Measurements from ENCODE around the gene NPAS2. TPM values are rescaled to one million over a fixed set of nuclear protein-coding genes. Genes with fewer than 3 reads are reported as not detected.

The NPAS2 gene
- total RNA-seq, 1 experiment from 2014 or later: 38.3 TPM

GRCh38 chr2:100948942-100949811, 129.2 kb downstream of the NPAS2 start:
- H4K20me1 ChIP-seq (ENCODE audit: insufficient read depth): no peaks in the 10 kb centered on the region
- no peak overlapping the region for H2AFZ ChIP-seq
- intact Hi-C loops (cut with micrococcal nuclease; ENCODE audit: unreplicated experiment): no loop called here
- H3K27ac ChIP-seq: no peak overlapping the region
- H3K4me3 ChIP-seq: no peak overlapping the region
- H3F3A ChIP-seq (ENCODE audit: insufficient read depth, low read depth): peaks cover 8% of the 10 kb centered on the region; the same call in 1 of the 2 replicates
- H3K27me3 ChIP-seq (ENCODE audit: insufficient read depth, low read depth): no peaks in the 10 kb centered on the region
- no peaks in the 10 kb centered on the region for H3K9me2 ChIP-seq (ENCODE audit: insufficient read depth)
- no peaks in the 10 kb centered on the region for H3K9me3 ChIP-seq (ENCODE audit: insufficient read depth, low read depth)
- no TSS peak for BruUV-seq (replicated peaks)
- no peaks in the 10 kb centered on the region for H3K79me2 ChIP-seq (ENCODE audit: low read depth)
- no peak overlapping the region for H3K4me2 ChIP-seq
- TF ChIP-seq EZH2 (IDR thresholded peaks at IDR 0.05; ENCODE audit: low read depth): no peak
- no peak for TF ChIP-seq CTCF (conservative IDR thresholded peaks at IDR 0.05)
- no peaks in the 10 kb centered on the region for H3K4me1 ChIP-seq (replicated peaks; ENCODE audit: insufficient read depth)
- peaks cover 28% of the 10 kb centered on the region; the same call in 1 of the 2 replicates for H3K36me3 ChIP-seq (ENCODE audit: low read depth)
- CTCF ChIA-PET: interaction anchor here (0.6 kb wide), 1 partner anchor 128 kb away, joined by 22 read pairs; no protein-coding TSS in a partner anchor
- no peak for DNase-seq
- POLR2A ChIA-PET (ENCODE audit: unreplicated experiment): no interaction called here

- no peaks in the 10 kb centered on the region for H3K79me2 ChIP-seq (ENCODE audit: low read depth)
- H3K4me3 ChIP-seq: no peak overlapping the region
- intact Hi-C loops (cut with micrococcal nuclease; ENCODE audit: unreplicated experiment): no loop called here
- no peak overlapping the region for H3K4me2 ChIP-seq
- H3K9me2 ChIP-seq (ENCODE audit: insufficient read depth): no peaks in the 10 kb centered on the region
- no peaks in the 10 kb centered on the region for H4K20me1 ChIP-seq (ENCODE audit: insufficient read depth)
- POLR2A ChIA-PET (ENCODE audit: unreplicated experiment): no interaction called here
- H3K36me3 ChIP-seq (ENCODE audit: low read depth): peaks cover 15% of the 10 kb centered on the region; the same call in 1 of the 2 replicates
- H3K27me3 ChIP-seq (ENCODE audit: insufficient read depth, low read depth): no peaks in the 10 kb centered on the region
- CTCF ChIA-PET: no interaction called here
- H2AFZ ChIP-seq: no peak overlapping the region
- no TSS peak for BruUV-seq (replicated peaks)
- H3K9me3 ChIP-seq (ENCODE audit: insufficient read depth, low read depth): no peaks in the 10 kb centered on the region
- TF ChIP-seq EZH2 (IDR thresholded peaks at IDR 0.05; ENCODE audit: low read depth) (no peak), CTCF (conservative IDR thresholded peaks at IDR 0.05) (no peak)
- H3F3A ChIP-seq (ENCODE audit: insufficient read depth, low read depth): peaks cover 8% of the 10 kb centered on the region; the same call in 1 of the 2 replicates
- DNase-seq: no peak
- H3K27ac ChIP-seq: no peak overlapping the region
- no peaks in the 10 kb centered on the region for H3K4me1 ChIP-seq (replicated peaks; ENCODE audit: insufficient read depth)
Observed at GRCh38 chr2:100952512-100952911, 132.6 kb downstream of the NPAS2 start.

GRCh38 chr2:100953406-100954043, 133.6 kb downstream of the NPAS2 start:
- no peak overlapping the region for H3K4me2 ChIP-seq
- no peak overlapping the region for H3K27ac ChIP-seq
- ChIA-PET POLR2A (ENCODE audit: unreplicated experiment) (no interaction called here), CTCF (no interaction called here)
- intact Hi-C loops (cut with micrococcal nuclease; ENCODE audit: unreplicated experiment): no loop called here
- H3K27me3 ChIP-seq (ENCODE audit: insufficient read depth, low read depth): no peaks in the 10 kb centered on the region
- peaks cover 12% of the 10 kb centered on the region; the same call in 1 of the 2 replicates for H3F3A ChIP-seq (ENCODE audit: insufficient read depth, low read depth)
- no peaks in the 10 kb centered on the region for H3K79me2 ChIP-seq (ENCODE audit: low read depth)
- no peak overlapping the region for H3K4me3 ChIP-seq
- H3K4me1 ChIP-seq (replicated peaks; ENCODE audit: insufficient read depth): peaks cover 4% of the 10 kb centered on the region; the same call in 1 of the 2 replicates
- no peak overlapping the region for H2AFZ ChIP-seq
- no TSS peak for BruUV-seq (replicated peaks)
- H3K9me2 ChIP-seq (ENCODE audit: insufficient read depth): no peaks in the 10 kb centered on the region
- no peak for DNase-seq
- H3K36me3 ChIP-seq (ENCODE audit: low read depth): peaks cover 15% of the 10 kb centered on the region; the same call in 1 of the 2 replicates
- TF ChIP-seq CTCF (conservative IDR thresholded peaks at IDR 0.05): no peak
- H4K20me1 ChIP-seq (ENCODE audit: insufficient read depth): no peaks in the 10 kb centered on the region
- H3K9me3 ChIP-seq (ENCODE audit: insufficient read depth, low read depth): no peaks in the 10 kb centered on the region

All from PC-9 (cell line).